ENCODE data around the gene SLC22A6.
"Not testable (repeated sequence)": the region's sequence is repeated elsewhere in the genome, so short reads cannot be mapped to it uniquely, and the experiment has no call there.

Gene SLC22A6

DNA sequence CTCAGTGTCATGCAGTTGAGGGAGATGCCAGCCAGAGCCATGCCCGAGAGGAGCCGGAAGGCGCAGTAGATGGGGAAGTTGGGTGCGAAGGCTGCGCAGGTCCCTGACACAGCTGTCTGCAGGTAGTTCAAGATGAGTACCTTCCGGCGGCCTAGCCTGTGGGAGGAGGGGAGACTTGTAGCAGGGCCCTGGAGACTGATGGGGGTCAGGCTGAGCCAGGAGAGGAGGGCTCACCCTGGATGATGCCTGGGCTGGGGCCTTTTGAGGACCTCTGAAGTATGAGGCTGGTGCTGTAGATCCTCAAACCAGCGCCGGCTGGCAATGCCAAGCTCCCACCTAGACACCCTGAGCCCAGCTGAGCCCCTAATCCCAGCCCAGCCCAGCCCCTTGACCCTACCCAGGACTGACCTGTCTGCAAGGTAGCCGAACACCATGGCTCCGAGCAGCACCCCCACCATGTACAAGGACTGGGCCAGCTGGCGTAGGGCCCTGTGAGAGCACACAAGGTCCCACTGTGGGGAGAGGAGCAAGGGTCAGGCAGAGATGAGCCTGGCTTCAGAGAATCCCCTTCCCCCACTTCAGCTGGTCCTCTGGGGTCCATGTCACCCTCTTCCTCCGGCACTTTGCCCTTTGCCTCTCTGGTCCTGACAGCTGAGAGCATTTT, 1.1 kb downstream of the SLC22A6 start:
- no peak for DNase-seq

- DNase-seq = no peak
Measured at GRCh38 chr11:62981743-62982142, 3.0 kb downstream of the SLC22A6 start.

GRCh38 chr11:62980133-62980760, 4.5 kb downstream of the SLC22A6 start:
- DNase-seq = no peak

DNA sequence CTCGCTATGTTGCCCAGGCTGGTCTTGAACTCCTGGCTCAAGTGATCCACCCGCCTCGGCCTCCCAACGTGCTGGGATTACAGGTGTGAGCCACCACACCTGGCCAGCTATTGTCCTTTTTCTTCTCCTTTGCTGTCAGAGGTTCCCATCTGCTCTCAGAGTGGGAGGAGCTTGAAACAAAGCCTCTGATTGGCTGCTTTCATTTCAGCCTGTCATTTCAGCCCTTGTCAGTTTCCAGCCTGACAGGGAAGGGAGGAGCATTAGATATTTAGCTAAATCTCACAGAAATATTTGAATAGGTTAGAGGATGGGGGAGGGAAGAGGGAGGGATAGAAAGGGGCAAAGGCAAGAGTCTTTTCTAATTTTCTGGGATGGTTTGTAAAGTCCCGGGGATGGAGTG, 8.7 kb downstream of the SLC22A6 start:
- no peak for DNase-seq

GRCh38 chr11:62974848-62975522, 9.8 kb downstream of the SLC22A6 start:
- peak; percentile 2 for DNase-seq

- DNase-seq = no peak
Measured at GRCh38 chr11:62965574-62965973, 19.2 kb downstream of the SLC22A6 start.

DNA sequence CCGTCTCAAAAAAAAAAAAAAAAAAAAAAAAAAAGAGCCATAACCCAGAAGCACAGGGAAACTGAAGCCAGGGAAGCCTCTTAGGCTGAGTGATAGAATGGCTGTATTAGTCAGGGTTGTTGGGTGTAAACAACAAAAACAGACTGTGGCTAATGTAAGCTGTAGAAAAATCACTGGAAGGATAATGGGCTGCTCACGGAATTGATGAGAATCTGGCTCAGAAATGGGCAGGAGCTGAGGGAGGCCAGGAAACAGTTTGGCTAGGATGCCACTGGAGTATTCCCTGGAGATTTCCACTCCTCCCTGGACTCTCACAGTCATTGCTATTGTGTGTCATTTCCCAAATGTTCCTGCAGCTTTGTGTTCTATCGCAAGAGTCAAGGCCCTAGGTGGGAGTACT, 22.4 kb downstream of the SLC22A6 start:
- DNase-seq = no peak

DNA sequence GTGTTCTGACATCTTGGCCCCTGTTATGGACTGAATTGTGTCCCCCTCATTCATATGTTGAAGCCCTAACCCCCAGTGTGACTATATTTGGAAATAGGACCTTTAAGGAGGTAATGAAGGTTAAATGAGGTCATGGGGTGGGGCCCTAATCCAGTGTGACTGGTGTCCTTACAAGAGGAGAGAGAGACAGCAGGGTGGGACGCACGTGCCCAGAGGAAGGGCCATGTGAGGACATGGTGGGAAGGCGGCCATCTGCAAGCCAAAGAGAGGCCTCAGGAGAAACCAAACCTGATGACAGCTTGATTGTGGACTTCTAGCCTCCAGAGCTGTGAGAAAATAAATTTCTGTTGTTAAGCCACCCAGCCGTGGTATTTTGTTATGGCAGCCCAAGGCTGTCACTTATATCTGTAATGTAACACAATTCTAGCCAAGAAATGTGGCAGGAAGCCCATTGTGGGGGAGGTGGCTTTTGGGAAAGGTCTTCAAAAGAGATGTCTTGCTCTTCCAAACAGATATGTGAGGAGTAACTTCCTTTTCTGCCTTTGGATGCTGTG, 23.7 kb downstream of the SLC22A6 start:
- DNase-seq = no peak

- no peak for DNase-seq
Measured at GRCh38 chr11:62959422-62959980, 25.3 kb downstream of the SLC22A6 start.

DNA sequence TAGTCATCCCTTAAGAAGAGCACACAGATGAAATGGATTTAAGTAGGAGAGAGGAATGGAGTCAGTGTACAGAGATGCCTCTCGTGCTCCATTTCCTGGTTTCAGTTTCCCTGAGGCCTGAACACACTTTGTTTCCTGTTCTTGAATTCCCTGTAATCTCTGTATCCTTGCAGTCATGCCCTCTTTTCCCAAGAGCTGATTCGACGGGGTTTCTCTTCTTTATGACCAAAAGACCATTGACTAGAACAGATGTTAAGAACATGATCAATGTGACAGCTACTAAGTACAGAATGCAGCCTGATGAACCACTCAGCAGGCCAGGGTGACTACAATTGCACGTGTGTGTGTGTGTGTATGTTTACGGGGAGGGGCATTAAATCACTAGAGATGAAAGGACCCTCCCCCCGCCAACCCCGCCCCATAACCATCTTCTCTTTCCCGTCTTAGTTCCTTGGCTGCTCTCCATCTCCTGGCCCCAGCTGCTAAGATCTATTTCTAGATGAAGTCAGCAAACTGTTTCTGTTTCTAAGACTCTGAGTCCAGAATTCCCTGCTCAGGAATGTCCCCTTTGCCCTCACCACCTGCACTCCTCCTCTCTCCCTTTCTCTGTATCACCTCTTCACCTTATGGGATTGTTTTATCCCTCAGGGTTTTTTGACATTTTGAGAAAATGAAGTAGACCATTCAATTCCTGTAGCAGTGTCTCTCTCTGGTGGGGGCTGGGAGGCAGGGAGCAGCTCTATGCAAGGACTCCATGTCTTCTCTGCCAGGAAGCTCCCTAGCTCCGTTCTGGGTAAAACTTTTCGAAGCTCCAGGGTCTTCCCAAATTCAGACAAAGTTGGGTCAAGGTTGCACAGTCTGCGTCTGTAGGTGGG, 26.0 kb downstream of the SLC22A6 start:
- DNase-seq = peak; percentile 23

GRCh38 chr11:62957147-62957546, 27.6 kb downstream of the SLC22A6 start:
- DNase-seq = no peak

- DNase-seq = no peak
Measured at GRCh38 chr11:62954478-62954877, 30.3 kb downstream of the SLC22A6 start.

DNA sequence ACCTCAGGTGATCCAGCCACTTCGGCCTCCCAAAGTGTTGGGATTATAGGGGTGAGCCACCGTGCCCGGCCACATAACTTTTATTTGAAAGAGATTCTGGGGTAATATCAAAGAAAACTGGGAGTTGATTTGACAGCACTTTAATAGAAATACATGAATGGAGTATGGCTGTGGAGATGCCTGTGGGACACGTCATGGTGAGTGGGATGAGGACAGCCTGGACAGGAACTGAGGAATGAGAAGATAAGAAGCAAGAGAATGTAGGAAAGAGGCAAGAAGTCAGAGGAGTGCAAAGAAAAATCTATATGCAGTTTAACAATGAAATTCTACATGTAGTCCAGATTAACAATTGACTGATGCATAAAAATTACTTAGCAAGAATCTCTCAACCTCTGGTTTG, 31.0 kb downstream of the SLC22A6 start:
- no peak for DNase-seq

DNA sequence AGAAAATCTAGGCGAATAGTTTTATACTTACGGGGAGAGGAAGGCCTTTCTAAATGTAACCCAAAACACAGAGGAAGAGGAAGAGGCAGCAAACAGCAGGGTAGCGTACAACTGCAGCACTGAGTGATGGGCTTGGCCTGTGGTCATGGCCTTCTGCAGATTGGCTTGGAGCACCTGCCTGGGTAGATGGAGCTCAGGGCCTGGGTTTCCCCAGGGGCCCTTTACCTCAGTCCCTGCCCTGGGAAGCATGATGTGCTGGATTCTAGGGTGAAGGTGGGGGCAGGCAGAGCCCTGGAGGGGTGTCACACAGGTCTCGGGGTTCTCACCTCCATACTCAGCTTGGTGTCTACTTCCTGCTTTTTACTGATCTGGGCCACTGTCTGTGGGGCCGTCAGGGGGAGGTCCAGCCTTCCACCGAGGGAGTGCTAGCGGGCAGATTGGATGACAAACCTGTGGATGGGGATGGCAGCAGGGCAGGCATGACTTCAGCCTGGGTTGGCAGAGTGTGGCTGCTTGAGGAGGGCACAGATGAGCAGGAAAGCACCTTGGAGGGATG, 35.9 kb downstream of the SLC22A6 start:
- no peak for DNase-seq

- not testable (repeated sequence) for DNase-seq
Measured at GRCh38 chr11:62945538-62945937, 39.2 kb downstream of the SLC22A6 start.

- not testable (repeated sequence) for DNase-seq
Measured at GRCh38 chr11:62937528-62937927, 47.2 kb downstream of the SLC22A6 start.

- DNase-seq = no peak
Measured at GRCh38 chr11:62934496-62934785, 50.3 kb downstream of the SLC22A6 start.

GRCh38 chr11:62933750-62934495, 50.8 kb downstream of the SLC22A6 start:
- DNase-seq = no peak

DNA sequence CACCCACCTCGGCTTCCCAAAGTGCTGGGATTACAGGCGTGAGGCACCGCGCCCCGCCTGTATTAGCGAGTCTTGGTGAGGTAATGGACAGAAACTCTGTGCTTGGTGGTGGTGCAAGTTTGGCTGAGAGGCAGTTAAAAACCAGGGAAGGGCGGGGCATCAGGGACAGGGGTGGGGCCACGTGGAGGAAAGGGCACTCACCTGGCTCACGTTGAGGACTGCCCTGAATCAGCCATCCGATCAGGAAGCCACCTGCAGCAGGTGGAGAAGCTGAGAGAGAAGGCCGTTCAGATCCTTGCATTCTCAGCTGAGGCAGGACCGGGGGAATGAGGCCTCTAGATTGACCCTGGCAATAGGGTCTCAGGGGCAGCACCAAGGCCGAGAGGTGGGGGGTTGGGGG, 51.5 kb downstream of the SLC22A6 start:
- no peak for DNase-seq

DNA sequence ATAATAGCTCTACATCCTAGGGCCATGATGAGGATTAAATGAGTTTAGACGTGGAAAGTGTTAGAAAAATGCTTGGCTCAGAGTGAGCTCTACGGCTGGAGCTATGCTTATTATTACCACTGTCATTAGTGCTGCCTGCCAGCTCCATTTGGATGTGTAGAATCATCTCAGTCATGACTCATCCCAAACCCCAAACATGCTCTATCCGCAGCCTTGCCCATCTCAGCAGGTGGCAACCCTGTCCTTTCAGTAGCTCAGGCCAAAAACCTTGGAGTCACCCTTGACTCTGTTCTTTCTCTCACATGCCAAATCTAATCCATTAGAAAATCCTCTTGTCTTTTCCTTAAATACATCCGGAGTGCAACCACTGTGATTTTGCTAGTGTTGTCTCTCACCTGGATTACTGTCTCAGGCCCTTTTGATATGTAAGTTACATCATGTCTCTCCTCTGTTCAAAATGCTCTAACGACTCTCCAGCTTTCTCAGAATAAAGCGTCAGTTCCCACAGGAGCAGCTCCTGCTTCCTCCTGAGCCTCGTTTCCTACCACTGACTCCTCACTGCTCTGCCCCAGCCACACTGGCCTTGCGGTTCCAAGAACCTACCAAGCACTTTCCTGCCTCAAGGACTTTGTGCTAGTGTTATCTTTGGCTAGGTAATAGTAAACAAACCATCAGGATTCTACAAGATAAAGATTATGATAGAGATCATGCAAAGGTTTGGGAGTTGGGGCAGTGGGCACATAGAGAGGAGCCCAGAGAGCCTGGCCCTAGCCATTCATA, 53.1 kb downstream of the SLC22A6 start:
- DNase-seq = no peak

DNA sequence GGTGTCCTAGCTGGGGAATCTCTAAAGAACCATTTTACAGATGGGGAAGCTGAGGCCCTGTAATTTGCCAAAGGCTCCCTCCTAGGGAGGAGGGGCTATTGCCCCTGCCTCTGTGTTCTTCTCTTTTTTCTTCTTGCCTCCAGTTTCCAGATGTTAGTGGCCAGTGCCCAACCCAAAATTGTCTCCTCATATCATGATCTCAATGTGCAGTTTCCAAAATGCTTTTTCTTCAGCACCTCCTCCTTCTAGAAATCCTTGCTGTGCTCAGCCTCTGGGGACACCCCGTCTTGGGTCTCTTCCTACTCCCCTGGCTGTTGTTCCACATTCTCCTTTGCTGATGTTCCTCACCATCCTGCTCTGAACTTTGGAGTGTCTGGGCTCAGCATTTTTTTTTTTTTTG, 54.1 kb downstream of the SLC22A6 start:
- DNase-seq = no peak

All from inflammatory macrophage treated with lipopolysaccharide for 4 hours (primary cell).